Measurements from ENCODE around the gene BRD3.
"Not testable (repeated sequence)": the region's sequence is repeated elsewhere in the genome, so short reads cannot be mapped to it uniquely, and the experiment has no call there.

BRD3 gene

DNA sequence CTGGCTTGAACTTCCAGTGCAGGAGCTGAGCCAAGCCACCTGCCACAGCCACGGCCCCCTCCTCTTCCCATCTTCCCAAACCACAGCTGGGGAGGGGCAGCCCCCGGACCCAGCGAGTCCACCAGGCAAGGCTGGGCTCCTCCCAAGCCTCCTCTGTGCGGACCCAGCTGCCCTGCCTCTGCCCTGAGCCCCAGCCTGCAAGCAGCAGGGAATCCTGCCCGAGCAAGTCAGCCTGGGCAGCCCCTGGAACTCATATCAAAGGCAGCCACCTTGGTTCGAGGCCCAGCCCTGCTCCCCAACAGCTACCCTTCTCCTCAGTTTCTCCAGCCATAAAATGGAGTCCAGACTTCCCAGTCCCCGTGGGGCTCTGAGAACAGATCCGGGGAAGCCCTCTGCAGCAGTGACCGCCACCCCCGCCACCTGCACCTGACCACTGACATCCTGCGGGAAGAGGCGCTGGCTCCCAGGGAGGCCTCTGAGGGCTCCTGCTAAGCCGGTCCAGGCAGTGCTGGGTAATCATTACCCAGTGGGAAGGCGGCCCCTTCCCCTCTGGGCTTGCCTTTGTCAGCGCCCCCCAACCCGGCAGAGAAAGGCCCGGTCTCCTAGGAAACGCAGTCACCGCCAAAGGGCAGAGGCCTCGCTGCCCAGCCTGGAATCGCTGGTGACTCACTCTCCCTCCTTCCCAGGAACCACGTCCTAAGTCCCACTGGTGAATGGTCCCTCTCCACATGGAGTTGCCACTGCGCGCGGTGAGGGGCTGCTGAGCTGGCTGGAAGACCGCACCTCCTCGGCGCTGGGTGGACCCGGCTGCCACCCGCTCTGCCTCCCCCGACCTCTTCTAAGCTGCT, 77.2 kb downstream of the BRD3 start:
- no peak for DNase-seq

DNA sequence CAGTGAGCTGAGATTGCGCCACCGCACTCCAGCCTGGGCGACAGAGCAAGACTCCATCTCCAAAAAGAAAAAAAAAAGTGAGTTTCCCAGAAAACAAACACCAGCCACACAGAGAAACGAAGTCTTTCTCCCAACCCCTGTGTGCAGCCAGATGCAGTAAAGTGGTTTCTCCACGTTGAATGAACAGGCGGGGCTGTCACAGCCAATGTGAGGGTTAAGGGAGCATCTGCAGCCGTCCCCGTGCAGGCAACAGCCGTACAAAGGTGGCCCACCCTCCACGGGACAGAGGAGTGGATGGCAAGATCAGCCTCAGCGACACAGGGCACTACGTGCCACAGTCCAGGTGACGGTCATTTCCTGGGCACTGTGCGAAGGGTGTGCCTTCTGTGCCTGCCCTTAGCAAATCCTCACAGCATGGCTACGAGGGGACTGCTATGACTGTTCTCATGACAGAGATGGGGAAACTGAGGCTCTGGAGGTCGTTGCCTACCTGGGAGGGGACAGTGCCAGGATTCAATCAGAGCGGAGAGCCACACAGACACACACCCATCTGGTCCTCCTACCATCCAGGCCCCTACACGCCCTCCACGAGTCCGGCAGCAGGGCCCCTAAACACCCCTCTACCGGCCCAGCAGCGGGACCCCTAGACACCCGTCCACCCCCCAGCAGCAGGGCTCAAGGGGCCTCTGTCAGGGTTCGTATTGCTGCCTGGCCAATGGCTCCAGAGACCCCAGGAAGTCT, 78.0 kb downstream of the BRD3 start:
- DNase-seq, result no peak

DNA sequence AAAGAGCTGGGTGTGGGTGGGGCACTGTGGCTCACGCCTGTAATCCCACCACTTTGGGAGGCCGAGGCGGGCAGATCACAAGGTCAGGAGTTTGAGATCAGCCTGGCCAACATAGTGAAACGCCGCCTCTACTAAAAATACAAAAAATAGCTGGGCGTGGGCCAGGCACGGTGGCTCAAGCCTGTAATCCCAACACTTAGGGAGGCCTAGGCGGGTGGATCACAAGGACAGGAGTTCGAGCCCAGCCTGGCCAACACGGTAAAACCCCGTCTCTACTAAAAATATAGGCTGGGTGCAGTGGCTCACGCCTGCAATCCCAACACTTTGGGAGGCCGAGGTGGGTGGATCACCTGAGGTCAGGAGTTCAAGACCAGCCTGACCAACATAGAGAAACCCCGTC, 79.1 kb downstream of the BRD3 start:
- not testable (repeated sequence) for DNase-seq

DNA sequence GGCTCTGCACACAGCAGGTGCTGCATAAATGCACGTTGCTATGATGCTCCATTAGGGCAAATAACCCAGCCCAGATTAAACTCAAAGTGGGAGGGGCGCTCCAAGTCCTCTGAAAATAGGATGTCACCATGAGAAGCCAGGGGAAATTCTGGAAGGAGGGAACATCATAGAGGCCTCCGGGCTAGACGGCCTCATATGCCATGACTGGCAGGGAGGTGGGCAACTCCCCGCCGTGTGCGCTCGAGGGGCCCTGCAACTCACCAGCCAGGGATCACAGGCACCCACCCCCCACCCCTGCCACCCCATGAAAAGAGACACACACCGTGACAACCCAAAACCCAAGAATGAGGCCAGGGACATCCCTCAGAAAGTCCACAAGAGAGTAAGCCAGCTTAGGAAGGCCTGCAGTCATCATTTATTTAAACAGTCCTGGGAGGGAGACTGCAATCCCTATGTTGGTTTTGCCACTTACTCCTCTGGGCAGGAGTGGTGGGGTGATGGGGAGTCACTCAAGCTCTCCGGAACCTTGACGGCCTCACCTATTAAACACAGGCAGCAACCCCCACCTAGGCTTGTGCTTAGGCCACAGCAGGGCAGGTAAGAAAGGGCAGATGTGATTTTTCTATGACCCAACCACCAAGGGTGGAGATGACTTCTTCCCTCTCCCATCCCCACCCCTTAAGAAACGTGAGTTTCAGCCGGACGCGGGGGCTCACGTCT, 79.7 kb downstream of the BRD3 start:
- no peak for DNase-seq

DNA sequence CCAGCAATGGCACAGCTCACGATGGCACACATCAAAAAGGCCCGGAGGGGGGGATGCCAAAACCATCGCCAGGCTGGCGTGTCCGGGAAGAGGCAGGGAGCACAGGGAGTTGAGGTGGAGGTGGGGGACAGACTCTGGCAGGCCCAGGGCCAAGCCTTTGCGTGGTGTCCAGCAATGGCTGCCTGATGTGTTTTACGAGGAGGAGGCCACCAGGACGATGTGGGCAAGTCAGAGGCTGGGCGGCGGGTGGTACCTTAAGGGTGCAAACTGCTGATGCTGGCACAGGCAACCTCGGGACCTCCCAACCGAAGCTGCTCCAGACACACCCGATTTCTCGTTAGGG, 80.4 kb downstream of the BRD3 start:
- no peak for DNase-seq

- DNase-seq, result no peak
These were observed 80.9 kb downstream of the BRD3 start for GRCh38 chr9:133986774-133987445.

DNA sequence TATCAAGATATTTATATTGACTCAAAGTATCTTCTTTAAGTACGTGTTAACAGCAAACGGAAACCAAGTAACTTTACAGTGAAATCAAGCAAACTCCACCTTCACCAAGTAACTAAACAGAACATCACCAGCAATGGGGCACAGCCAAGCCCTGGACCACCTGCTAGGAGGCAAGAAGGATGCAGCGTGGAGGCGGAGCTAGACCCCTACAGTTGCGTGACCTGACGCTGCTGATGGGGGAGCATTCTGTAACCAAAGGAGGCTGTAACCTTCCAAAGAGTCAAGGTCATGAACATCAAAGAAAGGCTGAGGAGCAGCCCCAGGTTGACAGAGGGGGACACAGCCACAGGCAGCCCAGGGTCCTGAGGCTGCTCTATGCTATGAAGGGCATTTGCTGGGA, 81.8 kb downstream of the BRD3 start:
- no peak for DNase-seq

GRCh38 chr9:133982971-133983720, 84.7 kb downstream of the BRD3 start:
- no peak for DNase-seq

GRCh38 chr9:133981958-133982681, 85.7 kb downstream of the BRD3 start:
- DNase-seq, result no peak

DNA sequence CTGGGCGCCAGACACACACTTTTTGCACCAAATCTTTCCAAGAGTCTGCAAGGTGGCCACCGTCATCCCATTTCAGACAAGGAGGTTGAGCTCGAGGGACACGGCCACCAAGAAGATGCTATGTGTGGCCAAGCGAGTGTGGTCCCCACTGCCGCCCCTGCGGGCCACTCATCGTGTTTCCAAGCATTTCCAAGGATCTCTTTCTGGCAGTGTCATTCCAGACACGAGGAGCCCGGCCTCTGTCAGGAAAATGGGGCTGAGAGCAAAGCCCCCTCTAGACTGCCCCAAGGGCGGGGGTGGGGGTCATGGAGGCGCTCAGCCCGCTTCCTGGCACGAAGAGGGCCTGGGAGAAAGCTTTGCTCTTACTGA, 86.3 kb downstream of the BRD3 start:
- no peak for DNase-seq

- DNase-seq, result no peak
These were observed 86.8 kb downstream of the BRD3 start for GRCh38 chr9:133980864-133981588.

Data from NCI-H2171 (cell line).